BE2C (cell line): ENCODE results near the gene DBH.
"Not testable (repeated sequence)": the region's sequence is repeated elsewhere in the genome, so short reads cannot be mapped to it uniquely, and the experiment has no call there.

Experiments
- DNase-seq: peaks from one replicate; pipeline ENCODE4 v3.0.0-alpha.2; 2020
- H3K27me3 ChIP-seq: fragments of 250-450 bp; sonication (Bioruptor Pico); 2 replicates; pipeline ENCODE4 v1.5.1; 2020; ENCODE audit warnings: mild to moderate bottlenecking
- H3K36me3 ChIP-seq: fragments of 250-450 bp; sonication (Bioruptor Pico); 2 replicates; pipeline ENCODE4 v1.5.1; 2020; ENCODE audit warnings: mild to moderate bottlenecking
- H3K4me1 ChIP-seq: fragments of 250-450 bp; sonication (Bioruptor Pico); 2 replicates; pipeline ENCODE4 v1.5.1; 2020
- H3K4me3 ChIP-seq: 2 replicates; pipeline ENCODE4 v1.5.1; 2011; ENCODE audit warnings: low read depth, low read length
- H3K9me3 ChIP-seq: fragments of 250-450 bp; sonication (Bioruptor Pico); 2 replicates; pipeline ENCODE4 v1.5.1; 2020
- CTCF ChIP-seq: IDR thresholded peaks from 2 replicates; pipeline ENCODE4 v1.5.1; 2012; ENCODE audit warnings: mild to moderate bottlenecking, low read depth, low read length

DBH gene

GRCh38 chr9:133621725-133622267 lies 14.4 kb upstream of the DBH start:
- peaks cover 9% of the 10 kb centered on the region for H3K9me3 ChIP-seq
- no peak overlapping the region for H3K4me3 ChIP-seq
- peaks cover 12% of the 10 kb centered on the region for H3K4me1 ChIP-seq
- DNase-seq = no peak
- H3K27me3 ChIP-seq = no peaks in the 10 kb centered on the region
- no peaks in the 10 kb centered on the region for H3K36me3 ChIP-seq
- no peak for TF ChIP-seq CTCF

- DNase-seq = no peak
- no peaks in the 10 kb centered on the region for H3K36me3 ChIP-seq
- H3K4me1 ChIP-seq = peaks cover 17% of the 10 kb centered on the region
- no peaks in the 10 kb centered on the region for H3K27me3 ChIP-seq
- H3K9me3 ChIP-seq = peaks cover 9% of the 10 kb centered on the region
- no peak for TF ChIP-seq CTCF
- H3K4me3 ChIP-seq = no peak overlapping the region
Observed at GRCh38 chr9:133622555-133622954, 13.6 kb upstream of the DBH start.

DNA sequence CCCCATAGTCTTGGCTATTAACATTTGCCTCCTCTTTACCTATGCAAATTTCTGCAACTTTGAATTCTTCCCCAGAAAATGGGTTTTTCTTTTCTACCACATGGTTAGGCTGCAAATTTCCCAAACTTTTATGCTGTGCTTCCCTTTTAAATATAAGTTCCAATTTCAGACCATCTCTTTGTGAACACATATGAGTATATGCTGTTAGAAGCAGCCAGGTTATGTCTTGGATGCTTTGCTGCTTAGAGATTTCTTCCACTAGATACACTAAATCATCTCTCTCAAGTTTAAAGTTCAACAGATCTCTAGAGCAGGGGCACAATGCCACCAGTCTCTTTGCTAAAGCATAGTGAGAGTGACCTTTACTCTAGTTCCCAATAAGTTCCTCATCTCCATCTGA lies 10.2 kb upstream of the DBH start:
- not testable (repeated sequence) for H3K36me3 ChIP-seq, DNase-seq, H3K4me3 ChIP-seq, H3K27me3 ChIP-seq, H3K9me3 ChIP-seq
- H3K4me1 ChIP-seq = peaks cover 26% of the 10 kb centered on the region

GRCh38 chr9:133627341-133627740 lies 8.8 kb upstream of the DBH start:
- H3K4me1 ChIP-seq = peaks cover 29% of the 10 kb centered on the region
- no peaks in the 10 kb centered on the region for H3K36me3 ChIP-seq

GRCh38 chr9:133628766-133629165 lies 7.4 kb upstream of the DBH start:
- DNase-seq = no peak
- peaks cover 37% of the 10 kb centered on the region for H3K4me1 ChIP-seq
- no peaks in the 10 kb centered on the region for H3K36me3 ChIP-seq
- H3K4me3 ChIP-seq = no peak overlapping the region
- H3K9me3 ChIP-seq = peaks cover 9% of the 10 kb centered on the region
- no peaks in the 10 kb centered on the region for H3K27me3 ChIP-seq
- TF ChIP-seq CTCF = no peak

More at GRCh38 chr9:133627341-133627740, 8.8 kb upstream of the DBH start:
- Histone ChIP-seq H3K9me3 (peaks cover 9% of the 10 kb centered on the region), H3K4me3 (no peak overlapping the region), H3K27me3 (no peaks in the 10 kb centered on the region)
- no peak for TF ChIP-seq CTCF
- peak; percentile 77 for DNase-seq

- no peaks in the 10 kb centered on the region for H3K27me3 ChIP-seq
- no peak for TF ChIP-seq CTCF
- DNase-seq = no peak
- H3K4me1 ChIP-seq = peaks cover 44% of the 10 kb centered on the region
- peaks cover 9% of the 10 kb centered on the region for H3K9me3 ChIP-seq
- H3K36me3 ChIP-seq = no peaks in the 10 kb centered on the region
- H3K4me3 ChIP-seq = no peak overlapping the region
Observed at GRCh38 chr9:133629221-133630110, 6.7 kb upstream of the DBH start.
